Uterus (tissue), 2 donors: ENCODE measurements around the gene SEPTIN10.
"Not testable (repeated sequence)": the region's sequence is repeated elsewhere in the genome, so short reads cannot be mapped to it uniquely, and the experiment has no call there.

Source experiments
- POLR2A ChIP-seq, 2 donors: fragments of 450-650 bp; IDR thresholded peaks; one replicate each; pipeline ENCODE4 v1.6.1; 2016; ENCODE audit warnings: antibody characterized with exemption in 2 of 2, mild to moderate bottlenecking in 1 of 2, moderate library complexity in 1 of 2
- TF ChIP-seq, protein P1 (sequence below), 4 experiments: fragments of 200-600 bp in 2 of 4; fragments of 450-650 bp in 2 of 4; sonication (generic) in 2 of 4; IDR thresholded peaks; one replicate each; pipeline ENCODE4 v1.5.1; 2016 to 2019; ENCODE audit warnings: antibody characterized with exemption in 4 of 4, mild to moderate bottlenecking in 2 of 4, moderate library complexity in 1 of 4

GRCh38 chr2:109577630-109578029 lies 36.1 kb downstream of the SEPTIN10 start:
- TF ChIP-seq, protein P1, sequence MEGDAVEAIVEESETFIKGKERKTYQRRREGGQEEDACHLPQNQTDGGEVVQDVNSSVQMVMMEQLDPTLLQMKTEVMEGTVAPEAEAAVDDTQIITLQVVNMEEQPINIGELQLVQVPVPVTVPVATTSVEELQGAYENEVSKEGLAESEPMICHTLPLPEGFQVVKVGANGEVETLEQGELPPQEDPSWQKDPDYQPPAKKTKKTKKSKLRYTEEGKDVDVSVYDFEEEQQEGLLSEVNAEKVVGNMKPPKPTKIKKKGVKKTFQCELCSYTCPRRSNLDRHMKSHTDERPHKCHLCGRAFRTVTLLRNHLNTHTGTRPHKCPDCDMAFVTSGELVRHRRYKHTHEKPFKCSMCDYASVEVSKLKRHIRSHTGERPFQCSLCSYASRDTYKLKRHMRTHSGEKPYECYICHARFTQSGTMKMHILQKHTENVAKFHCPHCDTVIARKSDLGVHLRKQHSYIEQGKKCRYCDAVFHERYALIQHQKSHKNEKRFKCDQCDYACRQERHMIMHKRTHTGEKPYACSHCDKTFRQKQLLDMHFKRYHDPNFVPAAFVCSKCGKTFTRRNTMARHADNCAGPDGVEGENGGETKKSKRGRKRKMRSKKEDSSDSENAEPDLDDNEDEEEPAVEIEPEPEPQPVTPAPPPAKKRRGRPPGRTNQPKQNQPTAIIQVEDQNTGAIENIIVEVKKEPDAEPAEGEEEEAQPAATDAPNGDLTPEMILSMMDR (IDR thresholded peaks at IDR 0.05): not testable (repeated sequence)
- TF ChIP-seq POLR2A (IDR thresholded peaks at IDR 0.05): not testable (repeated sequence)
